Right kidney (tissue), 1 donor: Measurements from ENCODE around the gene PALMD.

ENCODE experiments used
- DNase-seq: peaks from one replicate; pipeline ENCODE4 v3.0.0-alpha.2; 2016

The PALMD gene

GRCh38 chr1:99659755-99660210 is 13.9 kb downstream of the PALMD start:
- no peak for DNase-seq

GRCh38 chr1:99660496-99660895 is 14.6 kb downstream of the PALMD start:
- no peak for DNase-seq

GRCh38 chr1:99661780-99662179 is 15.9 kb downstream of the PALMD start:
- no peak for DNase-seq

- DNase-seq, result no peak
These were observed 16.7 kb downstream of the PALMD start for GRCh38 chr1:99662539-99663080.

GRCh38 chr1:99663501-99663900 is 17.6 kb downstream of the PALMD start:
- DNase-seq, result no peak

- no peak for DNase-seq
These were observed 19.3 kb downstream of the PALMD start for GRCh38 chr1:99665212-99665611.

GRCh38 chr1:99669376-99669775 is 23.5 kb downstream of the PALMD start:
- DNase-seq, result no peak

- DNase-seq, result no peak
These were observed 23.9 kb downstream of the PALMD start for GRCh38 chr1:99669821-99670220.

GRCh38 chr1:99670583-99670982 is 24.7 kb downstream of the PALMD start:
- no peak for DNase-seq

GRCh38 chr1:99672038-99672437 is 26.1 kb downstream of the PALMD start:
- no peak for DNase-seq

- no peak for DNase-seq
These were observed 26.8 kb downstream of the PALMD start for GRCh38 chr1:99672530-99673213.

- no peak for DNase-seq
These were observed 27.4 kb downstream of the PALMD start for GRCh38 chr1:99673315-99673714.

- no peak for DNase-seq
These were observed 28.5 kb downstream of the PALMD start for GRCh38 chr1:99674115-99675064.

GRCh38 chr1:99675292-99675691 is 29.4 kb downstream of the PALMD start:
- no peak for DNase-seq

GRCh38 chr1:99675994-99676393 is 30.1 kb downstream of the PALMD start:
- no peak for DNase-seq

GRCh38 chr1:99676876-99677275 is 31.0 kb downstream of the PALMD start:
- no peak for DNase-seq

- no peak for DNase-seq
These were observed 31.5 kb downstream of the PALMD start for GRCh38 chr1:99677416-99677815.

- no peak for DNase-seq
These were observed 34.4 kb downstream of the PALMD start for GRCh38 chr1:99680270-99680669.

GRCh38 chr1:99681583-99681982 is 35.7 kb downstream of the PALMD start:
- DNase-seq, result no peak

GRCh38 chr1:99682291-99682751 is 36.4 kb downstream of the PALMD start:
- no peak for DNase-seq

GRCh38 chr1:99685516-99686180 is 39.7 kb downstream of the PALMD start:
- DNase-seq, result peak; percentile 24

GRCh38 chr1:99691175-99691574 is 45.3 kb downstream of the PALMD start:
- no peak for DNase-seq

GRCh38 chr1:99696616-99697015 is 50.7 kb downstream of the PALMD start:
- DNase-seq, result no peak
